ENCODE data around the gene ERC2.
A peak's percentile ranks its signal among the peaks of the same experiment; 100 is the strongest.

Gene ERC2

DNA sequence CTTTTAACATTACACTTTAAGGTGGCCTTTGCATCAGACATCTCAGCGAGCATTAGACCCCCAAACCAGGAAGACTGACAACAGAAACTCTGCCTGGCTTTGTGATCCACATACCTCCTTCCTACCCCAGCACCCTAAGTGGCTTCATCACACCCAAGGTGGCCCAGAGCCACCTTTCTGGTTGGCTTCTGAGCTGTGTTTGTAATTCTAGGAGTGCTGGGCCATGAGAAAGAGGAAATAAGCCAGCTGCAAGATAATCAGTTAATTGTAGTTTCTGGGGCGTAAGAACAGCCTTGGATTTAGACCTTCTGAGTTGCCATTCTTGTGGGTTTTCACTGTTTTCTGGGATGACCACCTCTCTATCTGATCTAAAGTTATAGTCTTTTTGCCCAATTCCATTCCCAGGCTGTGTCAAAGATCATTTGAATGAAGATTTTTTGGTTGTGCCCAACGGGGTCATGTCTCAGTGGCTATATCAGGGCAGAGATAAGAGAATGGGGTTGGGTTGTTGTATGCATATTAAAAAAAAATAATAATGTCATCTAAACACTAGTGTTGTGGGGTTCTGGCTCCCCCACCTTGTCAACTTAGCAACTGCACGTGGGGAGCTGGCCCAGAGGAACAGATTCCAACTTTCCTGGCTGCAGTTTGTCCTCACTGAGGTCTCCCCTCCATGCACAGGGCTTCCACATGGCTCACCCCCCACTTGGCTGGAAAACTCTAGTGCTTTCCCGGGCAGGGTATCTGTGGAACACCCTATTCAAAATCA is 746.4 kb downstream of the ERC2 start:
- ATAC-seq, result peak; percentile 51; the same call in 2 of the 3 replicates
- TF ChIP-seq CSDC2 (CRISPR knock-in tag; IDR thresholded peaks at IDR 0.05) (no peak), PPARA (CRISPR knock-in tag; IDR thresholded peaks at IDR 0.05; ENCODE audit: borderline replicate concordance) (no peak), BACH2 (CRISPR knock-in tag; IDR thresholded peaks at IDR 0.05; ENCODE audit: borderline replicate concordance) (no peak), ARNTL (CRISPR knock-in tag; IDR thresholded peaks at IDR 0.05; ENCODE audit: borderline replicate concordance, low read depth) (no peak), ISL1 (CRISPR knock-in tag; IDR thresholded peaks at IDR 0.05) (no peak), OSR1 (CRISPR knock-in tag; IDR thresholded peaks at IDR 0.05) (no peak), TOX (CRISPR knock-in tag; IDR thresholded peaks at IDR 0.05; ENCODE audit: borderline replicate concordance) (no peak), ESRRG (CRISPR knock-in tag; IDR thresholded peaks at IDR 0.05) (no peak), ZNF70 (CRISPR knock-in tag; IDR thresholded peaks at IDR 0.05) (no peak), ZNF565 (CRISPR knock-in tag; conservative IDR thresholded peaks at IDR 0.05; ENCODE audit: low read depth) (no peak), GLIS3 (CRISPR knock-in tag; IDR thresholded peaks at IDR 0.05) (no peak), TCF4 (CRISPR knock-in tag; IDR thresholded peaks at IDR 0.05; ENCODE audit: borderline replicate concordance) (no peak), RARB (CRISPR knock-in tag; IDR thresholded peaks at IDR 0.05) (no peak), ZC3H10 (CRISPR knock-in tag; IDR thresholded peaks at IDR 0.05) (no peak), ZFP3 (CRISPR knock-in tag; IDR thresholded peaks at IDR 0.05) (no peak)
- TF ChIP-seq, protein P1, sequence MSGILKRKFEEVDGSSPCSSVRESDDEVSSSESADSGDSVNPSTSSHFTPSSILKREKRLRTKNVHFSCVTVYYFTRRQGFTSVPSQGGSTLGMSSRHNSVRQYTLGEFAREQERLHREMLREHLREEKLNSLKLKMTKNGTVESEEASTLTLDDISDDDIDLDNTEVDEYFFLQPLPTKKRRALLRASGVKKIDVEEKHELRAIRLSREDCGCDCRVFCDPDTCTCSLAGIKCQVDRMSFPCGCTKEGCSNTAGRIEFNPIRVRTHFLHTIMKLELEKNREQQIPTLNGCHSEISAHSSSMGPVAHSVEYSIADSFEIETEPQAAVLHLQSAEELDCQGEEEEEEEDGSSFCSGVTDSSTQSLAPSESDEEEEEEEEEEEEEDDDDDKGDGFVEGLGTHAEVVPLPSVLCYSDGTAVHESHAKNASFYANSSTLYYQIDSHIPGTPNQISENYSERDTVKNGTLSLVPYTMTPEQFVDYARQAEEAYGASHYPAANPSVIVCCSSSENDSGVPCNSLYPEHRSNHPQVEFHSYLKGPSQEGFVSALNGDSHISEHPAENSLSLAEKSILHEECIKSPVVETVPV (CRISPR knock-in tag; IDR thresholded peaks at IDR 0.05), result no peak
- TF ChIP-seq, protein P2, sequence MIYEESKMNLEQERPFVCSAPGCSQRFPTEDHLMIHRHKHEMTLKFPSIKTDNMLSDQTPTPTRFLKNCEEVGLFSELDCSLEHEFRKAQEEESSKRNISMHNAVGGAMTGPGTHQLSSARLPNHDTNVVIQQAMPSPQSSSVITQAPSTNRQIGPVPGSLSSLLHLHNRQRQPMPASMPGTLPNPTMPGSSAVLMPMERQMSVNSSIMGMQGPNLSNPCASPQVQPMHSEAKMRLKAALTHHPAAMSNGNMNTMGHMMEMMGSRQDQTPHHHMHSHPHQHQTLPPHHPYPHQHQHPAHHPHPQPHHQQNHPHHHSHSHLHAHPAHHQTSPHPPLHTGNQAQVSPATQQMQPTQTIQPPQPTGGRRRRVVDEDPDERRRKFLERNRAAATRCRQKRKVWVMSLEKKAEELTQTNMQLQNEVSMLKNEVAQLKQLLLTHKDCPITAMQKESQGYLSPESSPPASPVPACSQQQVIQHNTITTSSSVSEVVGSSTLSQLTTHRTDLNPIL (CRISPR knock-in tag; IDR thresholded peaks at IDR 0.05; ENCODE audit: low read depth), result no peak
- TF ChIP-seq, protein P3, sequence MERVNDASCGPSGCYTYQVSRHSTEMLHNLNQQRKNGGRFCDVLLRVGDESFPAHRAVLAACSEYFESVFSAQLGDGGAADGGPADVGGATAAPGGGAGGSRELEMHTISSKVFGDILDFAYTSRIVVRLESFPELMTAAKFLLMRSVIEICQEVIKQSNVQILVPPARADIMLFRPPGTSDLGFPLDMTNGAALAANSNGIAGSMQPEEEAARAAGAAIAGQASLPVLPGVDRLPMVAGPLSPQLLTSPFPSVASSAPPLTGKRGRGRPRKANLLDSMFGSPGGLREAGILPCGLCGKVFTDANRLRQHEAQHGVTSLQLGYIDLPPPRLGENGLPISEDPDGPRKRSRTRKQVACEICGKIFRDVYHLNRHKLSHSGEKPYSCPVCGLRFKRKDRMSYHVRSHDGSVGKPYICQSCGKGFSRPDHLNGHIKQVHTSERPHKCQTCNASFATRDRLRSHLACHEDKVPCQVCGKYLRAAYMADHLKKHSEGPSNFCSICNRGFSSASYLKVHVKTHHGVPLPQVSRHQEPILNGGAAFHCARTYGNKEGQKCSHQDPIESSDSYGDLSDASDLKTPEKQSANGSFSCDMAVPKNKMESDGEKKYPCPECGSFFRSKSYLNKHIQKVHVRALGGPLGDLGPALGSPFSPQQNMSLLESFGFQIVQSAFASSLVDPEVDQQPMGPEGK (CRISPR knock-in tag; IDR thresholded peaks at IDR 0.05; ENCODE audit: borderline replicate concordance), result no peak

DNA sequence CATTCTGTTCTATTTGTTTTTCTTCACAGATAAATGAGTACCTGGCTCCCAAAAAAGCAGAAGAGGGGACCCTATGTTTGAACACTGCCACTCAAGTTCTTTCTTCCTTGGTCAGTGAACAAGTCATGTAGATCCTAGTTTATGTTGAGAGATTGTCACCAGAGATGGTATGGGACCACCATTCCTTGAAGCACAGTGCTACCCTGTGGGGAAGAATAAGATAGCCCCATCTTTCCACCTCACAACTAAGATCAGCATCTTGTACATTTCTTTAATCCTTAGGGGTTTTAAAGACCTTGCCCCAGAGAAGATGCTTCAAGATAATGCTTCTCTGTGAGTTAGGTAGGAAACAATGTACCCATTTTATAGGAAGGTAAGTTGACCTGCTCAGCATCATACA is 747.7 kb downstream of the ERC2 start:
- ATAC-seq, result peak; percentile 69; the same call in 2 of the 3 replicates
- TF ChIP-seq ARNTL (CRISPR knock-in tag; IDR thresholded peaks at IDR 0.05; ENCODE audit: borderline replicate concordance, low read depth) (no peak), GLIS3 (CRISPR knock-in tag; IDR thresholded peaks at IDR 0.05) (no peak), ZNF70 (CRISPR knock-in tag; IDR thresholded peaks at IDR 0.05) (no peak), RARB (CRISPR knock-in tag; IDR thresholded peaks at IDR 0.05) (no peak), OSR1 (CRISPR knock-in tag; IDR thresholded peaks at IDR 0.05) (no peak), ISL1 (CRISPR knock-in tag; IDR thresholded peaks at IDR 0.05) (no peak), BACH2 (CRISPR knock-in tag; IDR thresholded peaks at IDR 0.05; ENCODE audit: borderline replicate concordance) (no peak), ZC3H10 (CRISPR knock-in tag; IDR thresholded peaks at IDR 0.05) (no peak), ESRRG (CRISPR knock-in tag; IDR thresholded peaks at IDR 0.05) (no peak), ZNF565 (CRISPR knock-in tag; conservative IDR thresholded peaks at IDR 0.05; ENCODE audit: low read depth) (no peak), SNAI2 (CRISPR knock-in tag; IDR thresholded peaks at IDR 0.05) (no peak), ZNF8 (CRISPR knock-in tag; IDR thresholded peaks at IDR 0.05) (no peak)
- TF ChIP-seq, protein P1 (CRISPR knock-in tag; IDR thresholded peaks at IDR 0.05), result no peak
- TF ChIP-seq, protein P4, sequence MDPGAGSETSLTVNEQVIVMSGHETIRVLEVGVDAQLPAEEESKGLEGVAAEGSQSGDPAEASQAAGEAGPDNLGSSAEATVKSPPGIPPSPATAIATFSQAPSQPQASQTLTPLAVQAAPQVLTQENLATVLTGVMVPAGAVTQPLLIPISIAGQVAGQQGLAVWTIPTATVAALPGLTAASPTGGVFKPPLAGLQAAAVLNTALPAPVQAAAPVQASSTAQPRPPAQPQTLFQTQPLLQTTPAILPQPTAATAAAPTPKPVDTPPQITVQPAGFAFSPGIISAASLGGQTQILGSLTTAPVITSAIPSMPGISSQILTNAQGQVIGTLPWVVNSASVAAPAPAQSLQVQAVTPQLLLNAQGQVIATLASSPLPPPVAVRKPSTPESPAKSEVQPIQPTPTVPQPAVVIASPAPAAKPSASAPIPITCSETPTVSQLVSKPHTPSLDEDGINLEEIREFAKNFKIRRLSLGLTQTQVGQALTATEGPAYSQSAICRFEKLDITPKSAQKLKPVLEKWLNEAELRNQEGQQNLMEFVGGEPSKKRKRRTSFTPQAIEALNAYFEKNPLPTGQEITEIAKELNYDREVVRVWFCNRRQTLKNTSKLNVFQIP (CRISPR knock-in tag; IDR thresholded peaks at IDR 0.05; ENCODE audit: borderline replicate concordance, low read depth), result no peak
- TF ChIP-seq, protein P3 (CRISPR knock-in tag; IDR thresholded peaks at IDR 0.05; ENCODE audit: borderline replicate concordance), result no peak

Measured in SK-N-SH treated with all-trans-retinoic acid at 6 μM for 48 hours (cell line).